Adrenal gland (tissue), 12 donors: ENCODE measurements around the gene PDK2. TPM values are rescaled to one million over a fixed set of nuclear protein-coding genes. Genes with fewer than 3 reads are reported as not detected.
A peak's percentile ranks its signal among the peaks of the same experiment; 100 is the strongest.

ENCODE experiments used
- DNase-seq, 7 donors: peaks; one replicate each; pipeline ENCODE4 v3.0.0-alpha.2; 2019 to 2020
- H3K27ac ChIP-seq, 5 donors: fragments of 200-600 bp; sonication (generic) in 4 of 5; 1 replicate in 3 of 5; 2 replicates in 2 of 5; pipeline versions ENCODE4 v1.5.1 to v1.8.0; 2016 to 2020; ENCODE audit warnings: mild to moderate bottlenecking in 1 of 5
- H3K27me3 ChIP-seq: fragments of 200-600 bp; 2 replicates; pipeline ENCODE4 v1.8.0; 2021
- H3K36me3 ChIP-seq, 2 donors: fragments of 200-600 bp; replicated peaks in 1 of 2; 1 replicate in 1 of 2; 2 replicates in 1 of 2; pipeline versions ENCODE4 v1.5.1 to v1.8.0; 2018 to 2022
- H3K4me1 ChIP-seq, 2 donors: fragments of 200-600 bp; replicated peaks in 1 of 2; 1 replicate in 1 of 2; 2 replicates in 1 of 2; pipeline versions ENCODE4 v1.5.1 to v1.8.0; 2018 to 2021
- H3K4me3 ChIP-seq, 4 donors: fragments of 200-600 bp; sonication (generic) in 3 of 4; one replicate each; pipeline ENCODE4 v1.5.1; 2016 to 2018
- H3K9me3 ChIP-seq, 3 donors: fragments of 200-600 bp; sonication (generic) in 1 of 3; replicated peaks in 1 of 3; 1 replicate in 2 of 3; 2 replicates in 1 of 3; pipeline versions ENCODE4 v1.5.1 to v1.8.0; 2016 to 2021
- CTCF ChIP-seq, 6 experiments: fragments of 450-650 bp in 4 of 6; fragments of 200-600 bp in 2 of 6; sonication (generic) in 1 of 6; IDR thresholded peaks; 1 replicate in 5 of 6; 2 replicates in 1 of 6; pipeline versions ENCODE4 v1.5.1 to v1.8.0; 2016 to 2021; ENCODE audit warnings: antibody characterized with exemption in 6 of 6, mild to moderate bottlenecking in 2 of 6, moderate library complexity in 1 of 6
- POLR2A ChIP-seq, 2 donors: fragments of 450-650 bp; IDR thresholded peaks; one replicate each; pipeline ENCODE4 v1.6.1; 2017; ENCODE audit warnings: antibody characterized with exemption in 2 of 2, mild to moderate bottlenecking in 2 of 2, moderate library complexity in 1 of 2
- WGBS, 4 donors: extraction: QIAGEN DNeasy Blood & Tissue Kit in 2 of 4; methylation state at CpG; one replicate each; pipeline versions ENCODE4 v1.1.5 to v1.1.7; 2013 to 2017; 5-methylcytosine and 5-hydroxymethylcytosine counted together
- intact Hi-C, 2 donors: fragments of 100-400 bp; cut with DNase I; formaldehyde crosslinking; loops; one replicate each; pipeline versions ENCODE4 v1.14.1 to v1.15.0; 2022 to 2023
- polyA plus RNA-seq, 3 donors: library from polyadenylated mRNA; stranded (reverse); fragments of 200-250 nt in 2 of 3; fragments of 350-450 nt in 1 of 3; fragmentation: Illumina TruSeq in 1 of 3; extraction: RNeasy Lipid Tissue Mini Kit (QIAGEN cat#74804) in 1 of 3; gene quantifications; one replicate each; pipeline ENCODE4 v1.2.3, GENCODE V29; 2013 to 2014
- total RNA-seq, 9 donors: library from RNA; depleted of rRNA in 4 of 9; stranded (reverse); fragments of >200 nt in 4 of 9; fragments of 120-200 nt in 1 of 9; fragmentation: NEBNext Ultra II Directional in 1 of 9; extraction: Animal tissue kit (Norgen Biotek cat#: 25700) in 1 of 9; gene quantifications; one replicate each; pipeline versions ENCODE4 v1.1.0 to v1.2.4, GENCODE V29; 2013 to 2023
- donor health status: healthy with polysubstance abuse.
- donor health status: Bipolar disorder and iron deficiency.
- donor health status: DM: yes; HTN: yes; CAD: no.
- donor health status: DM: no; HTN: no; CAD: no.
- donor health status: DM: no; HTN: no; CAD: no.
- donor health status: DM: yes; HTN: yes; CAD: no.

The PDK2 gene
- total and polyA plus RNA-seq, 12 donors: 28.4 to 225 (median 124) TPM

DNA sequence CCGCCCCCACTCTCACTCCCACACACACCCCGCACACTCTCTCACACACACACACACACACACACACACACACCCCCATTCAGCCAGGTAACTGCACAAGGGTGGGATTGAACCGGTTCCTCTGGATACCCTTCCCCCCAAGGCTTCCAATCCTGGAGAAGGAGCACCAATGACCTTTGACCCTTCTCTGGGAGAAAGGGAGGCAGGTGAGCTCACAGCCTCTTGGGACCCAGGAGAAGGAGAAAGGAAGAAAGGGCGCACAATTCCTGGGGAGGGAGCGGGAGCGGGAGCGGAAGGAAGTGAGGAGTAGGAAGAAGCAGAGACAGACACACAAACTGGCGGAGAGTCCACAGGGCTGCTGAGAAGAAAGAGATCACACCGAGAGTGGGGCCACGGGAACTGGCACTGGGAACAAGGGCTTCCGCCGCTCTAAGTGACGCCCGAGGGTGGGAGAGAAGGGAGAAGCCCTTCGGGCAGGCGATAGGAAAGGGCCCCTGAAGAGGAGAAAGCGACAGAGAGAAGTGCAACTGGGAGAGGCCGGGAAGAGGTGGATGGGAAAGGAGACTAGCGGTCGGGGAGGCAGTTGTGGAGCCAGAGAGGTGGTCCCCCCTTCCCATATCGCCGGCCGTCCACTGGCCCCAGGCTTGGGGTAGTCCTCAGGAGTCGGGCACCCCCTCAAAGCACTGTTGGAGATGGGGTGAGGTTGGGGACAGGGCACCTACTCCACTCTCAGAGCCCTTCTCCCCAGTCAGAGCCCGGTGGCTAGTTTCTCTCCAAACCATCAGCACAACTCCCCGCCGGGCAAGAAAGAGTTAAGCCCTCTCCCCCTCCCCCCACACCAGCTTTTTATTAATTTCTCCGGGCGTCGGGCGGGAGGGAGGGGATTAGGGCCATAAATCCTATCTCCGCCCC lies 33.5 kb downstream of the PDK2 start:
- no peaks in the 10 kb centered on the region for H3K27me3 ChIP-seq
- H3K4me1 ChIP-seq: peaks cover 21 to 23% of the 10 kb centered on the region in 2 donors
- intact Hi-C loops: no loop called here
- TF ChIP-seq CTCF (IDR thresholded peaks at IDR 0.05): no peak
- no peak for TF ChIP-seq POLR2A (IDR thresholded peaks at IDR 0.05)
- DNase-seq: peak in 2 of 7 donors; percentile 27 to 30
- peak overlapping the region in 2 of 4 donors; percentile 9 to 68 for H3K4me3 ChIP-seq
- H3K27ac ChIP-seq: peak overlapping the region in 2 of 5 donors; percentile 2 to 52
- H3K36me3 ChIP-seq: no peaks in the 10 kb centered on the region
- WGBS, 4 donors: 35 to 41% (median 39%) methylated on average over 28 to 32 of the region's 32 CpGs
- no peaks in the 10 kb centered on the region for H3K9me3 ChIP-seq

GRCh38 chr17:50129353-50129727 lies 34.2 kb downstream of the PDK2 start:
- H3K4me1 ChIP-seq: peaks cover 24 to 25% of the 10 kb centered on the region in 2 donors
- intact Hi-C loops: no loop called here
- H3K4me3 ChIP-seq: peak overlapping the region in 2 of 4 donors; percentile 18 to 68
- no peaks in the 10 kb centered on the region for H3K27me3 ChIP-seq
- DNase-seq: peak in 1 of 7 donors; percentile 45
- TF ChIP-seq CTCF (IDR thresholded peaks at IDR 0.05) (no peak), POLR2A (IDR thresholded peaks at IDR 0.05) (no peak)
- H3K36me3 ChIP-seq: peaks cover 0 to 4% of the 10 kb centered on the region in 2 donors
- peak overlapping the region in 2 of 5 donors; percentile 2 to 52 for H3K27ac ChIP-seq
- no peaks in the 10 kb centered on the region for H3K9me3 ChIP-seq
- 0 to 3% (median 2%) methylated on average over 1 to 31 of the region's 31 CpGs; no CpG with 5 or more reads in 1 of the 4 donors for WGBS, 4 donors

DNA sequence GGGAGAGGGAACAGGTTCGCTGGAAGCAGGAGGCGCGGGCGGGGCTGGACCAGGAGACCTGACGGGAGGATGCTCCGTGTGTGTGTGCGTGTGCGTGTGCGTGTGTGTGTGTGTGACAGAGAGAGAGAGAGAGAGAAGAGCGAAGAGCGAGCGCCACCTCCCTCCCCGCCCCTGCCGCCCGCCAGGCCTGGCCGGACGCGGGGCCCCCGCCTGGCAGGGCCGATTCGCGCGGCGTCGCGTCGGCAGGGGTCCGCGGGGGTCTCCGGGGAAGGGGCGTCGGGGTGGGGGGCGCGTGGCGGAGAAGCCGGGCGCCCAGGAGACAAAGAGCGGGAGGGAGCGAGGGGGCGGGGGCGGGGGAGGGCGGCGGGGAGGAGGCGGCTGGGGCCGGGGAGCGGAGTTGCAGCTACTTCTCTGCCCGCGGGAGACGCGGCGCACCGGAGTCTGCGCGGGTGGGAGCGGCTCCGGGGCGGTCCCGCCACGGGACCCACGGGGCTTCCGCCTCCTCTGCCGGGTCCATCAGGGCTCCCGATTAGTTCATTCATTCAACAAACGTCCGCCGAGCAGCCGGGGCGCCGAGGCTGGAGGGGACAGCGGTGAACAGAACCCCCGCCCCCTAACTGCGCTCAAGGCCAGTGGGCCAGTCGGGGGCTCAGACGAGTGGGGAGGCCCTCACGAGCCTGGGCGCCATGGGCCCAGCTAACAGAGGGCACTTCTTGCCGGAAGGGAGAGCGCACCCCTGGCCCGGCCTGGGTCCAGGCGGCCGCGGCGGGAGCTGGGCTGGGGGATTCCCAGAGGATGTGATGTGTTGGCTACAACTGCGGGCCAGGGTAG lies 34.8 kb downstream of the PDK2 start, which contains the start of gene SAMD14:
SAMD14 (minus strand) TSS at position 433 of the 831 bp plus-strand sequence. CDS start 5,201 bp downstream, outside the sequence.
- peaks cover 24 to 25% of the 10 kb centered on the region in 2 donors for H3K4me1 ChIP-seq
- H3K4me3 ChIP-seq: peak within 1 kb of the TSS in 2 of 4 donors; percentile 18 to 68
- no peak for TF ChIP-seq POLR2A (IDR thresholded peaks at IDR 0.05)
- no peak for TF ChIP-seq CTCF (IDR thresholded peaks at IDR 0.05)
- peak within 1 kb of the TSS in 2 of 5 donors; percentile 2 to 52 for H3K27ac ChIP-seq
- H3K27me3 ChIP-seq: no peaks in the 10 kb centered on the region
- WGBS, 4 donors: 1 to 6% (median 3%) methylated on average over 13 to 84 of the region's 84 CpGs
- peaks cover 0 to 10% of the 10 kb centered on the region in 2 donors for H3K36me3 ChIP-seq
- no peaks in the 10 kb centered on the region for H3K9me3 ChIP-seq
- DNase-seq: peak in 3 of 7 donors; percentile 33 to 48 (median 44)
- intact Hi-C loops: no loop called here
